ENCODE measurements around the gene GGTLC2.

Gene GGTLC2

GRCh38 chr22:22689621-22690345 lies 45.4 kb downstream of the GGTLC2 start:
- CTCF ChIA-PET = interaction anchor here (0.6 to 1.8 kb wide), 3 partner anchors 23 to 318 kb away, joined by 3 to 4 read pairs (median 4); no protein-coding TSS in a partner anchor
- no peak for DNase-seq (ENCODE audit: extremely low spot score)
- TF ChIP-seq L3MBTL2 (conservative IDR thresholded peaks at IDR 0.05) (no peak), ARNT (IDR thresholded peaks at IDR 0.05) (no peak), FOXK2 (IDR thresholded peaks at IDR 0.05) (no peak), ELF4 (IDR thresholded peaks at IDR 0.05) (no peak), LEF1 (IDR thresholded peaks at IDR 0.05; ENCODE audit: borderline replicate concordance) (no peak), PKNOX1 (IDR thresholded peaks at IDR 0.05) (no peak), CTBP1 (IDR thresholded peaks at IDR 0.05; ENCODE audit: borderline replicate concordance) (no peak)
- POLR2A ChIA-PET = no interaction called here

GRCh38 chr22:22691055-22691454 lies 46.6 kb downstream of the GGTLC2 start:
- DNase-seq (ENCODE audit: extremely low spot score) = no peak
- ChIA-PET CTCF (interaction anchor here (0.9 kb wide), 1 partner anchor 18 kb away, joined by 3 read pairs; no protein-coding TSS in a partner anchor), POLR2A (no interaction called here)
- TF ChIP-seq FOXA1 (IDR thresholded peaks at IDR 0.05) (no peak), FOXM1 (IDR thresholded peaks at IDR 0.05; ENCODE audit: borderline replicate concordance) (no peak), SP1 (IDR thresholded peaks at IDR 0.05) (no peak), FOXK2 (IDR thresholded peaks at IDR 0.05) (no peak), PKNOX1 (IDR thresholded peaks at IDR 0.05) (no peak), NFRKB (IDR thresholded peaks at IDR 0.05) (no peak), BHLHE40 (IDR thresholded peaks at IDR 0.05; ENCODE audit: borderline replicate concordance) (no peak), L3MBTL2 (conservative IDR thresholded peaks at IDR 0.05) (no peak), ELF4 (IDR thresholded peaks at IDR 0.05) (no peak), HDGF (IDR thresholded peaks at IDR 0.05; ENCODE audit: borderline replicate concordance) (no peak), ARNT (IDR thresholded peaks at IDR 0.05) (no peak), ZNF384 (IDR thresholded peaks at IDR 0.05) (no peak)

DNA sequence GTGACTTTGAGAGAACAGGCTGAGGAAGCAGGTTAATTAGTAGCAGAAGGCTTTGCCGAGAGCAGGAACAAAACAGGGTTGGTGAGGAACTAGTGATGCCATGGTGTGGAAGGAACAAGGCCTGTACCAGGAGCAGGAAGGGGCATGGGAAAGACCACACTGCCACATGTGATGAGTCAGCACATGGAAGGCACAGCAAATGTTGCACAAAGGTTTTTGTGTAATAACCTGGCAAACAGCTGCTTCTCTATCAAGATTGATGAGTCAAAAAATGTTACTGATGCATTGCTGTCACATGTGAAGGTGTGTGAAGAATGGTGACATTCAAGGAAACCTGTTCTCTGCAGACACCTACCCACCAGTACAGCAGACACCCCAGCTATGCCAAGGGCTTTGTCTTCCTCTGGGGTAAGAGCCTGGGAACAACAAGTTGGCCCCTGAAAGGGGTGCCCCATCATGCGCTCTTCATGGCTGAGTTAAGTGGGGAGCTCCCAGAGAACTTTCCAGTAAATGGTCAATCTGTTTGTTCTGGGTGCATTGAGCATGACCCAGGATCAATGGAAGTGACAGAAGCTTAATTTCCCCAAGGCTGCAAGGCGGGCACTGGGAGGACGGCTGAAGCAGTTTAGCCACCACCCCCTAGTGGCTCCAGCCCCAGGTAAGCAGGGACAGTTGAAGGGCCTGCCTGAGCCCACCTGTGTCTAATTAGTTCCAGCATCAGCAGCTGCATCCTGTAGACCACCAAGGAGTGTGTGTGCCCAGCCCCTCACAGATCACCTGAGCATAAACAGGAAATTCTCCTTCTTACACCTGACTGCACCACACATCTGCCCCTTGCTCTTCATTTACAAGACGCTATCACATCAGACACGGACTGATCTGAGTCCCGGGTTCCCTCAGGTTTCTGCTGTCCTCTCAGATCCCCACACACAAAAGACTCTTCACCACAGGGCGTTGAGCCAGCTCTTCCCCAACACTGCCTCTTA lies 47.6 kb downstream of the GGTLC2 start:
- DNase-seq (ENCODE audit: extremely low spot score) = no peak
- ChIA-PET POLR2A (no interaction called here), CTCF (interaction anchor here (0.6 to 1.7 kb wide), 6 partner anchors 8 to 192 kb away, joined by 3 to 7 read pairs (median 4); no protein-coding TSS in a partner anchor)
- TF ChIP-seq ZNF384 (IDR thresholded peaks at IDR 0.05) (no peak), NFRKB (IDR thresholded peaks at IDR 0.05) (no peak), TARDBP (IDR thresholded peaks at IDR 0.05) (no peak), FOXM1 (IDR thresholded peaks at IDR 0.05; ENCODE audit: borderline replicate concordance) (no peak), BHLHE40 (IDR thresholded peaks at IDR 0.05; ENCODE audit: borderline replicate concordance) (no peak), SP1 (IDR thresholded peaks at IDR 0.05) (no peak), CTBP1 (IDR thresholded peaks at IDR 0.05; ENCODE audit: borderline replicate concordance) (no peak), LEF1 (IDR thresholded peaks at IDR 0.05; ENCODE audit: borderline replicate concordance) (no peak)

- no peak for TF ChIP-seq NFRKB (IDR thresholded peaks at IDR 0.05)
- CTCF ChIA-PET = interaction anchor here (0.7 to 1.7 kb wide), 5 partner anchors 9 to 191 kb away, joined by 3 to 7 read pairs (median 4); no protein-coding TSS in a partner anchor
- peak; percentile 77 for DNase-seq (ENCODE audit: extremely low spot score)
- POLR2A ChIA-PET = no interaction called here
These were observed 48.5 kb downstream of the GGTLC2 start for GRCh38 chr22:22692707-22693530.

GRCh38 chr22:22693531-22693884 lies 49.1 kb downstream of the GGTLC2 start:
- CTCF ChIA-PET = interaction anchor here (0.8 to 1.2 kb wide), 3 partner anchors 9 to 191 kb away, joined by 3 to 7 read pairs (median 4); no protein-coding TSS in a partner anchor
- POLR2A ChIA-PET = no interaction called here
- no peak for DNase-seq (ENCODE audit: extremely low spot score)
- no peak for TF ChIP-seq SUZ12 (IDR thresholded peaks at IDR 0.05)
- TF ChIP-seq CTBP1 (IDR thresholded peaks at IDR 0.05; ENCODE audit: borderline replicate concordance) = no peak
- TF ChIP-seq ARNT (IDR thresholded peaks at IDR 0.05) = no peak
- no peak for TF ChIP-seq SP1 (IDR thresholded peaks at IDR 0.05)
- no peak for TF ChIP-seq FOXK2 (IDR thresholded peaks at IDR 0.05)
- TF ChIP-seq FOXA1 (IDR thresholded peaks at IDR 0.05) = no peak
- TF ChIP-seq NFRKB (IDR thresholded peaks at IDR 0.05) = no peak
- TF ChIP-seq TARDBP (IDR thresholded peaks at IDR 0.05) = no peak
- no peak for TF ChIP-seq PKNOX1 (IDR thresholded peaks at IDR 0.05)
- no peak for TF ChIP-seq BHLHE40 (IDR thresholded peaks at IDR 0.05; ENCODE audit: borderline replicate concordance)
- TF ChIP-seq FOXM1 (IDR thresholded peaks at IDR 0.05; ENCODE audit: borderline replicate concordance) = no peak
- TF ChIP-seq ZNF384 (IDR thresholded peaks at IDR 0.05) = no peak
- no peak for TF ChIP-seq LEF1 (IDR thresholded peaks at IDR 0.05; ENCODE audit: borderline replicate concordance)
- no peak for TF ChIP-seq HDGF (IDR thresholded peaks at IDR 0.05; ENCODE audit: borderline replicate concordance)
- no peak for TF ChIP-seq ELF4 (IDR thresholded peaks at IDR 0.05)
- TF ChIP-seq L3MBTL2 (conservative IDR thresholded peaks at IDR 0.05) = no peak

Data from HEK293T (cell line).